Measurements from ENCODE around the gene CYP2A6. TPM values are rescaled to one million over a fixed set of nuclear protein-coding genes. Genes with fewer than 3 reads are reported as not detected.
A peak's percentile ranks its signal among the peaks of the same experiment; 100 is the strongest.

CYP2A6 gene
- total and polyA plus RNA-seq, 4 donors = 0.09 to 1,020 (median 59.6) TPM

DNA sequence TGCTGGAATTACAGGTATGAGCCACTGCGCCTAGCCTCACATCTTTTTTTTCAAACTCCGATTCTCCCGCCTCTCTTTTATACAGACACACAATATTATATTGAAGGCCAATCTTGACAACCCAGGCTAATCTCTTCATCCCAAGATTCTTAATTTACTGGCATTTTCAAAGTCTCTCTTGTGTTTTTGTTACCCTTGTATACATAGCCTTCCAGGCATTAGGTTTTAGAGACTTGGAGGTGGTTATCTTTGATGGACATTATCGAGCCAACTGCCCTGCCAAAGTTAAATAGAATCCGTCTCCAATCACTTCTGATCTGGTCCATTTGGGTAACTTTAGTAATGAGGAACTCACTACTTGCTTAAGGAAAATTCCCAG is 46.2 kb upstream of the CYP2A6 start:
- 92% methylated on average over 5 of the region's 5 CpGs for WGBS
- peaks cover 0 to 12% (median 7%) of the 10 kb centered on the region in 4 donors for H3K4me1 ChIP-seq (ENCODE audit: control insufficient read depth in 4 of 4, insufficient read depth in 4 of 4, low read length in 3 of 4)
- no peak overlapping the region for H3K9ac ChIP-seq (ENCODE audit: low read depth in 1 of 2, low read length in 2 of 2)
- no peaks in the 10 kb centered on the region for H3K36me3 ChIP-seq (ENCODE audit: control insufficient read depth in 4 of 4, insufficient read depth in 3 of 4, low read depth in 1 of 4, low read length in 3 of 4)
- no peak overlapping the region for H3K4me3 ChIP-seq (ENCODE audit: low read depth in 1 of 3, low read length in 3 of 3)
- no peaks in the 10 kb centered on the region for H3K9me3 ChIP-seq (ENCODE audit: control insufficient read depth in 4 of 4, low read length in 3 of 4)
- peak overlapping the region in 1 of 2 donors; percentile 34 for H3K27ac ChIP-seq (ENCODE audit: low read depth in 1 of 2, low read length in 2 of 2)
- DNase-seq (ENCODE audit: low spot score) = no peak
- TF ChIP-seq, protein P1, sequence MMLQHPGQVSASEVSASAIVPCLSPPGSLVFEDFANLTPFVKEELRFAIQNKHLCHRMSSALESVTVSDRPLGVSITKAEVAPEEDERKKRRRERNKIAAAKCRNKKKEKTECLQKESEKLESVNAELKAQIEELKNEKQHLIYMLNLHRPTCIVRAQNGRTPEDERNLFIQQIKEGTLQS (IDR thresholded peaks at IDR 0.05) = no peak
- TF ChIP-seq EGR1 (IDR thresholded peaks at IDR 0.05; ENCODE audit: low read depth in 2 of 2) = no peak
- no peak for TF ChIP-seq YY1 (IDR thresholded peaks at IDR 0.05)
- TF ChIP-seq HNF4A (conservative IDR thresholded peaks at IDR 0.05) = no peak
- no peak for TF ChIP-seq GABPA (IDR thresholded peaks at IDR 0.05 in 1 of 2, conservative IDR thresholded peaks at IDR 0.05 in 1 of 2)
- TF ChIP-seq, protein P2, sequence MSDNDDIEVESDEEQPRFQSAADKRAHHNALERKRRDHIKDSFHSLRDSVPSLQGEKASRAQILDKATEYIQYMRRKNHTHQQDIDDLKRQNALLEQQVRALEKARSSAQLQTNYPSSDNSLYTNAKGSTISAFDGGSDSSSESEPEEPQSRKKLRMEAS (IDR thresholded peaks at IDR 0.05) = no peak
- TF ChIP-seq JUND (IDR thresholded peaks at IDR 0.05) = no peak
- TF ChIP-seq, protein P3, sequence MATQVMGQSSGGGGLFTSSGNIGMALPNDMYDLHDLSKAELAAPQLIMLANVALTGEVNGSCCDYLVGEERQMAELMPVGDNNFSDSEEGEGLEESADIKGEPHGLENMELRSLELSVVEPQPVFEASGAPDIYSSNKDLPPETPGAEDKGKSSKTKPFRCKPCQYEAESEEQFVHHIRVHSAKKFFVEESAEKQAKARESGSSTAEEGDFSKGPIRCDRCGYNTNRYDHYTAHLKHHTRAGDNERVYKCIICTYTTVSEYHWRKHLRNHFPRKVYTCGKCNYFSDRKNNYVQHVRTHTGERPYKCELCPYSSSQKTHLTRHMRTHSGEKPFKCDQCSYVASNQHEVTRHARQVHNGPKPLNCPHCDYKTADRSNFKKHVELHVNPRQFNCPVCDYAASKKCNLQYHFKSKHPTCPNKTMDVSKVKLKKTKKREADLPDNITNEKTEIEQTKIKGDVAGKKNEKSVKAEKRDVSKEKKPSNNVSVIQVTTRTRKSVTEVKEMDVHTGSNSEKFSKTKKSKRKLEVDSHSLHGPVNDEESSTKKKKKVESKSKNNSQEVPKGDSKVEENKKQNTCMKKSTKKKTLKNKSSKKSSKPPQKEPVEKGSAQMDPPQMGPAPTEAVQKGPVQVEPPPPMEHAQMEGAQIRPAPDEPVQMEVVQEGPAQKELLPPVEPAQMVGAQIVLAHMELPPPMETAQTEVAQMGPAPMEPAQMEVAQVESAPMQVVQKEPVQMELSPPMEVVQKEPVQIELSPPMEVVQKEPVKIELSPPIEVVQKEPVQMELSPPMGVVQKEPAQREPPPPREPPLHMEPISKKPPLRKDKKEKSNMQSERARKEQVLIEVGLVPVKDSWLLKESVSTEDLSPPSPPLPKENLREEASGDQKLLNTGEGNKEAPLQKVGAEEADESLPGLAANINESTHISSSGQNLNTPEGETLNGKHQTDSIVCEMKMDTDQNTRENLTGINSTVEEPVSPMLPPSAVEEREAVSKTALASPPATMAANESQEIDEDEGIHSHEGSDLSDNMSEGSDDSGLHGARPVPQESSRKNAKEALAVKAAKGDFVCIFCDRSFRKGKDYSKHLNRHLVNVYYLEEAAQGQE (IDR thresholded peaks at IDR 0.05) = no peak
- no peak for TF ChIP-seq HNF4G (IDR thresholded peaks at IDR 0.05)
- no peak for TF ChIP-seq RXRA (IDR thresholded peaks at IDR 0.05)
- no peak for TF ChIP-seq FOXA1 (IDR thresholded peaks at IDR 0.05)
- TF ChIP-seq SP1 (IDR thresholded peaks at IDR 0.05) = no peak
- TF ChIP-seq NR2F2 (IDR thresholded peaks at IDR 0.05) = no peak
- no peak for TF ChIP-seq RAD21 (IDR thresholded peaks at IDR 0.05)
- TF ChIP-seq TAF1 (conservative IDR thresholded peaks at IDR 0.05) = no peak
- H3K27me3 ChIP-seq (ENCODE audit: control insufficient read depth in 4 of 4, insufficient read depth in 4 of 4, low read length in 3 of 4) = no peaks in the 10 kb centered on the region

DNA sequence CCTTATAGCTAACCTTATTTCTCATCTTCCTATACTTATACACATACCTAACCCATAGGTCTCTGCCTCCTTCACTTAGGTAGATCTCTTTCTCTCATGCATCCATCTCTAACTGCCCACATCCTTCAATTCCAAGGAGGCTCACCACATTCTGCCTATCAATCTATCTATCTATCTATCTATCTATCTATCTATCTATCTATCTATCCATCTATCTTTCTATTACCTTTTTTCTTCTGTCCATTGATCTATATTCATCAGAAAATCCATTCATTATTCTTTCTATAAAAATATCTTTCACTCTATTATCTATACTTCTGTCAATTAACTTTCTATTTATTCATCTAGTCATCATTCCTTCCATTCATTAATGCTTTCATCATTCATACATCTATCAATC is 42.9 kb upstream of the CYP2A6 start:
- H3K4me1 ChIP-seq (ENCODE audit: control insufficient read depth in 4 of 4, insufficient read depth in 4 of 4, low read length in 3 of 4) = peaks cover 0 to 12% (median 7%) of the 10 kb centered on the region in 4 donors
- no peak overlapping the region for H3K27ac ChIP-seq (ENCODE audit: low read depth in 1 of 2, low read length in 2 of 2)
- TF ChIP-seq NR2F2 (IDR thresholded peaks at IDR 0.05) = no peak
- TF ChIP-seq, protein P4, sequence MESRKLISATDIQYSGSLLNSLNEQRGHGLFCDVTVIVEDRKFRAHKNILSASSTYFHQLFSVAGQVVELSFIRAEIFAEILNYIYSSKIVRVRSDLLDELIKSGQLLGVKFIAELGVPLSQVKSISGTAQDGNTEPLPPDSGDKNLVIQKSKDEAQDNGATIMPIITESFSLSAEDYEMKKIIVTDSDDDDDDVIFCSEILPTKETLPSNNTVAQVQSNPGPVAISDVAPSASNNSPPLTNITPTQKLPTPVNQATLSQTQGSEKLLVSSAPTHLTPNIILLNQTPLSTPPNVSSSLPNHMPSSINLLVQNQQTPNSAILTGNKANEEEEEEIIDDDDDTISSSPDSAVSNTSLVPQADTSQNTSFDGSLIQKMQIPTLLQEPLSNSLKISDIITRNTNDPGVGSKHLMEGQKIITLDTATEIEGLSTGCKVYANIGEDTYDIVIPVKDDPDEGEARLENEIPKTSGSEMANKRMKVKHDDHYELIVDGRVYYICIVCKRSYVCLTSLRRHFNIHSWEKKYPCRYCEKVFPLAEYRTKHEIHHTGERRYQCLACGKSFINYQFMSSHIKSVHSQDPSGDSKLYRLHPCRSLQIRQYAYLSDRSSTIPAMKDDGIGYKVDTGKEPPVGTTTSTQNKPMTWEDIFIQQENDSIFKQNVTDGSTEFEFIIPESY (IDR thresholded peaks at IDR 0.05) = no peak
- TF ChIP-seq, protein P1 (IDR thresholded peaks at IDR 0.05) = no peak
- TF ChIP-seq, protein P3 (IDR thresholded peaks at IDR 0.05) = no peak
- TF ChIP-seq YY1 (IDR thresholded peaks at IDR 0.05) = no peak
- no peak for TF ChIP-seq EGR1 (IDR thresholded peaks at IDR 0.05; ENCODE audit: low read depth in 2 of 2)
- TF ChIP-seq SP1 (IDR thresholded peaks at IDR 0.05) = no peak
- TF ChIP-seq TAF1 (conservative IDR thresholded peaks at IDR 0.05) = no peak
- TF ChIP-seq GABPA (IDR thresholded peaks at IDR 0.05 in 1 of 2, conservative IDR thresholded peaks at IDR 0.05 in 1 of 2) = no peak
- TF ChIP-seq FOXA2 (IDR thresholded peaks at IDR 0.05) = no peak
- no peaks in the 10 kb centered on the region for H3K27me3 ChIP-seq (ENCODE audit: control insufficient read depth in 4 of 4, insufficient read depth in 4 of 4, low read length in 3 of 4)
- no peak overlapping the region for H3K9ac ChIP-seq (ENCODE audit: low read depth in 1 of 2, low read length in 2 of 2)
- H3K36me3 ChIP-seq (ENCODE audit: control insufficient read depth in 4 of 4, insufficient read depth in 3 of 4, low read depth in 1 of 4, low read length in 3 of 4) = no peaks in the 10 kb centered on the region
- DNase-seq (ENCODE audit: low spot score) = no peak
- no peaks in the 10 kb centered on the region for H3K9me3 ChIP-seq (ENCODE audit: control insufficient read depth in 4 of 4, low read length in 3 of 4)
- H3K4me3 ChIP-seq (ENCODE audit: low read depth in 1 of 3, low read length in 3 of 3) = no peak overlapping the region
